Germinal center (tissue), 1 donor: ENCODE data around the gene C10orf120.

Experiments used
- DNase-seq: peaks from one replicate; pipeline ENCODE4 v3.0.0; 2012; ENCODE audit warnings: mixed read lengths, low spot score

Gene C10orf120

GRCh38 chr10:122660696-122661095, 39.0 kb downstream of the C10orf120 start:
- no peak for DNase-seq

- no peak for DNase-seq
Observed at GRCh38 chr10:122659651-122660050, 40.0 kb downstream of the C10orf120 start.

GRCh38 chr10:122659126-122659525, 40.5 kb downstream of the C10orf120 start:
- no peak for DNase-seq

- no peak for DNase-seq
Observed at GRCh38 chr10:122658356-122659049, 41.1 kb downstream of the C10orf120 start.

GRCh38 chr10:122657729-122658128, 41.9 kb downstream of the C10orf120 start:
- DNase-seq, result no peak

GRCh38 chr10:122657255-122657654, 42.4 kb downstream of the C10orf120 start:
- DNase-seq, result no peak

- no peak for DNase-seq
Observed at GRCh38 chr10:122656741-122657140, 42.9 kb downstream of the C10orf120 start.

GRCh38 chr10:122656308-122656705, 43.3 kb downstream of the C10orf120 start:
- no peak for DNase-seq

- DNase-seq, result no peak
Observed at GRCh38 chr10:122655524-122656307, 43.9 kb downstream of the C10orf120 start.

GRCh38 chr10:122650331-122650730, 49.3 kb downstream of the C10orf120 start:
- DNase-seq, result no peak

- DNase-seq, result no peak
Observed at GRCh38 chr10:122649903-122650302, 49.7 kb downstream of the C10orf120 start.

- no peak for DNase-seq
Observed at GRCh38 chr10:122648599-122649428, 50.8 kb downstream of the C10orf120 start.
